HUES64 (cell line): ENCODE results near the gene MAGEB1. TPM values are rescaled to one million over a fixed set of nuclear protein-coding genes. Genes with fewer than 3 reads are reported as not detected.
A peak's percentile ranks its signal among the peaks of the same experiment; 100 is the strongest.

Experiments used
- H3K27ac ChIP-seq: 2 replicates; pipeline ENCODE4 v1.7.0; 2013; ENCODE audit warnings: low read depth, low read length, inconsistent platforms
- H3K27me3 ChIP-seq: 2 replicates; pipeline ENCODE4 v1.6.1; 2013; ENCODE audit warnings: mild to moderate bottlenecking, low read length; ENCODE audit not compliant: insufficient read depth
- H3K36me3 ChIP-seq: 2 replicates; pipeline ENCODE4 v1.6.1; 2013; ENCODE audit warnings: mild to moderate bottlenecking, low read length; ENCODE audit not compliant: insufficient read depth
- H3K4me1 ChIP-seq: 2 replicates; pipeline ENCODE4 v1.6.1; 2013; ENCODE audit warnings: mild to moderate bottlenecking, low read length, moderate library complexity; ENCODE audit not compliant: insufficient read depth
- H3K4me3 ChIP-seq: 2 replicates; pipeline ENCODE4 v1.5.1; 2013; ENCODE audit warnings: mild to moderate bottlenecking, low read length, moderate library complexity
- H3K9ac ChIP-seq: 2 replicates; pipeline ENCODE4 v1.6.1; 2013; ENCODE audit warnings: mild to moderate bottlenecking, low read depth, low read length
- H3K9me3 ChIP-seq: 2 replicates; pipeline ENCODE4 v1.6.1; 2013; ENCODE audit warnings: low read depth, low read length; ENCODE audit not compliant: insufficient read depth
- WGBS: fragments of 150-250, 120-280 bp; methylation state at CpG from one replicate; pipeline ENCODE4 v1.1.7; 2013; ENCODE audit warnings: missing lambda C conversion rate; 5-methylcytosine and 5-hydroxymethylcytosine counted together
- polyA plus RNA-seq, 2 experiments: library from polyadenylated mRNA; stranded (reverse); fragments of 50-300 nt; gene quantifications; one replicate each; pipeline ENCODE4 v1.2.3, GENCODE V29; 2013

MAGEB1 gene
- polyA plus RNA-seq (2013, experiment 1 of 2), result not detected
- not detected for polyA plus RNA-seq (2013, experiment 2 of 2)

- no peak within 1 kb of the TSS for H3K4me3 ChIP-seq
- WGBS, result 91% methylated on average over 38 of the region's 38 CpGs
- H3K4me1 ChIP-seq, result no peaks in the 10 kb centered on the region
- no peaks in the 10 kb centered on the region for H3K27me3 ChIP-seq
- no peaks in the 10 kb centered on the region for H3K9me3 ChIP-seq
- no peaks in the 10 kb centered on the region for H3K36me3 ChIP-seq
- no peak within 1 kb of the TSS for H3K27ac ChIP-seq
- H3K9ac ChIP-seq, result no peak within 1 kb of the TSS
Observed at GRCh38 chrX:30246769-30247489, at the start of gene MAGEB1. MAGEB1 (plus strand) TSS chrX:30247146; CDS start chrX:30250494, 3,348 bp downstream.

GRCh38 chrX:30212172-30212571, 34.8 kb upstream of the MAGEB1 start:
- Histone ChIP-seq H3K36me3 (no peaks in the 10 kb centered on the region), H3K4me3 (no peak overlapping the region), H3K9ac (no peak overlapping the region), H3K9me3 (no peaks in the 10 kb centered on the region), H3K27me3 (no peaks in the 10 kb centered on the region), H3K27ac (no peak overlapping the region), H3K4me1 (no peaks in the 10 kb centered on the region)
- 96% methylated on average over 2 of the region's 2 CpGs for WGBS

- H3K36me3 ChIP-seq, result no peaks in the 10 kb centered on the region
- H3K27ac ChIP-seq, result no peak within 1 kb of the TSS
- H3K4me3 ChIP-seq, result no peak within 1 kb of the TSS
- H3K9me3 ChIP-seq, result no peaks in the 10 kb centered on the region
- peaks cover 5% of the 10 kb centered on the region; the same call in 1 of the 2 replicates for H3K4me1 ChIP-seq
- no peaks in the 10 kb centered on the region for H3K27me3 ChIP-seq
- WGBS, result 96% methylated on average over 28 of the region's 29 CpGs
- H3K9ac ChIP-seq, result no peak within 1 kb of the TSS
Observed at GRCh38 chrX:30215357-30215843, 31.5 kb upstream of the MAGEB1 start, which contains the start of gene MAGEB2. MAGEB2 (plus strand) TSS chrX:30215563; CDS start chrX:30218581, 3,018 bp downstream.

GRCh38 chrX:30217465-30217864, 29.5 kb upstream of the MAGEB1 start:
- 90% methylated on average over 1 of the region's 1 CpG for WGBS

GRCh38 chrX:30219372-30219771, 27.6 kb upstream of the MAGEB1 start:
- no peak overlapping the region for H3K9ac ChIP-seq
- H3K36me3 ChIP-seq, result no peaks in the 10 kb centered on the region
- H3K27me3 ChIP-seq, result no peaks in the 10 kb centered on the region
- H3K4me3 ChIP-seq, result no peak overlapping the region
- H3K27ac ChIP-seq, result peak overlapping the region; percentile 92; the same call in 1 of the 2 replicates
- 25% methylated on average over 4 of the region's 4 CpGs for WGBS
- H3K9me3 ChIP-seq, result no peaks in the 10 kb centered on the region
- peaks cover 5% of the 10 kb centered on the region; the same call in 1 of the 2 replicates for H3K4me1 ChIP-seq

More at GRCh38 chrX:30217465-30217864, 29.5 kb upstream of the MAGEB1 start:
- Histone ChIP-seq H3K9ac (no peak overlapping the region), H3K9me3 (no peaks in the 10 kb centered on the region), H3K4me3 (no peak overlapping the region), H3K27ac (no peak overlapping the region), H3K36me3 (no peaks in the 10 kb centered on the region), H3K27me3 (no peaks in the 10 kb centered on the region), H3K4me1 (peaks cover 5% of the 10 kb centered on the region; the same call in 1 of the 2 replicates)

GRCh38 chrX:30220661-30221060, 26.3 kb upstream of the MAGEB1 start:
- 90% methylated on average over 2 of the region's 5 CpGs for WGBS
- Histone ChIP-seq H3K27me3 (no peaks in the 10 kb centered on the region), H3K36me3 (no peaks in the 10 kb centered on the region), H3K9me3 (no peaks in the 10 kb centered on the region), H3K4me1 (peaks cover 5% of the 10 kb centered on the region; the same call in 1 of the 2 replicates), H3K9ac (no peak overlapping the region), H3K27ac (no peak overlapping the region; the same call in 1 of the 2 replicates), H3K4me3 (no peak overlapping the region)

GRCh38 chrX:30224536-30224935, 22.4 kb upstream of the MAGEB1 start:
- Histone ChIP-seq H3K36me3 (no peaks in the 10 kb centered on the region), H3K9ac (no peak overlapping the region), H3K27me3 (no peaks in the 10 kb centered on the region), H3K4me3 (no peak overlapping the region), H3K9me3 (no peaks in the 10 kb centered on the region), H3K4me1 (peaks cover 15% of the 10 kb centered on the region), H3K27ac (no peak overlapping the region)
- 90% methylated on average over 2 of the region's 2 CpGs for WGBS

- Histone ChIP-seq H3K27me3 (no peaks in the 10 kb centered on the region), H3K9ac (no peak overlapping the region), H3K4me3 (no peak overlapping the region), H3K36me3 (no peaks in the 10 kb centered on the region), H3K27ac (no peak overlapping the region; the same call in 1 of the 2 replicates), H3K4me1 (peaks cover 15% of the 10 kb centered on the region), H3K9me3 (no peaks in the 10 kb centered on the region)
- WGBS, result 12% methylated on average over 1 of the region's 1 CpG
Observed at GRCh38 chrX:30228526-30228925, 18.4 kb upstream of the MAGEB1 start.

- 84% methylated on average over 4 of the region's 4 CpGs for WGBS
- no peak within 1 kb of the TSS for H3K9ac ChIP-seq
- H3K27ac ChIP-seq, result no peak within 1 kb of the TSS
- H3K4me1 ChIP-seq, result peaks cover 15% of the 10 kb centered on the region
- no peak within 1 kb of the TSS for H3K4me3 ChIP-seq
- no peaks in the 10 kb centered on the region for H3K36me3 ChIP-seq
- H3K27me3 ChIP-seq, result no peaks in the 10 kb centered on the region
- H3K9me3 ChIP-seq, result no peaks in the 10 kb centered on the region
Observed at GRCh38 chrX:30230395-30230794, 16.6 kb upstream of the MAGEB1 start, which contains the start of gene MAGEB3. MAGEB3 (plus strand) TSS chrX:30230657; CDS start chrX:30235925, 5,268 bp downstream.

GRCh38 chrX:30241724-30242415, 5.1 kb upstream of the MAGEB1 start, which contains the start of gene MAGEB4:
MAGEB4 (plus strand) TSS chrX:30242000; CDS start chrX:30242136, 136 bp downstream.
- Histone ChIP-seq H3K27ac (no peak within 1 kb of the TSS), H3K4me1 (no peaks in the 10 kb centered on the region), H3K9ac (no peak within 1 kb of the TSS), H3K4me3 (no peak within 1 kb of the TSS), H3K9me3 (no peaks in the 10 kb centered on the region), H3K27me3 (no peaks in the 10 kb centered on the region), H3K36me3 (no peaks in the 10 kb centered on the region)
- 89% methylated on average over 10 of the region's 10 CpGs for WGBS

- H3K4me3 ChIP-seq, result no peak overlapping the region
- no peaks in the 10 kb centered on the region for H3K27me3 ChIP-seq
- H3K9ac ChIP-seq, result no peak overlapping the region
- H3K4me1 ChIP-seq, result no peaks in the 10 kb centered on the region
- no peaks in the 10 kb centered on the region for H3K9me3 ChIP-seq
- no peaks in the 10 kb centered on the region for H3K36me3 ChIP-seq
- no peak overlapping the region for H3K27ac ChIP-seq
- WGBS, result 91% methylated on average over 3 of the region's 4 CpGs
Observed at GRCh38 chrX:30248854-30249253, 1.9 kb downstream of the MAGEB1 start.
